ACC112 (cell line): ENCODE results near the gene TFDP1.

Source experiments
- H2AFZ ChIP-seq: fragments of 200-600 bp; sonication (generic); one replicate; pipeline ENCODE4 v1.6.0; 2017; ENCODE audit warnings: antibody characterized with exemption, low read length; ENCODE audit not compliant: unreplicated experiment
- H3K27ac ChIP-seq: fragments of 200-600 bp; sonication (generic); 2 replicates; pipeline ENCODE4 v1.5.1; 2014; ENCODE audit warnings: low read depth, mild to moderate bottlenecking, antibody characterized with exemption, low read length, moderate library complexity
- H3K27me3 ChIP-seq: fragments of 200-600 bp; sonication (generic); 2 replicates; pipeline ENCODE4 v1.6.1; 2014; ENCODE audit warnings: mild to moderate bottlenecking, antibody characterized with exemption, low read length, moderate library complexity, mixed read lengths; ENCODE audit not compliant: insufficient read depth
- H3K36me3 ChIP-seq: fragments of 200-600 bp; sonication (generic); 2 replicates; pipeline ENCODE4 v1.6.1; 2016; ENCODE audit warnings: mild to moderate bottlenecking, antibody characterized with exemption, low read length, moderate library complexity, mixed read lengths; ENCODE audit not compliant: insufficient read depth
- H3K4me1 ChIP-seq: fragments of 200-600 bp; sonication (generic); one replicate; pipeline ENCODE4 v1.6.1; 2016; ENCODE audit warnings: low read length, mixed read lengths; ENCODE audit not compliant: insufficient read depth, unreplicated experiment, control insufficient read depth
- H3K4me3 ChIP-seq: fragments of 200-600 bp; sonication (generic); 2 replicates; pipeline ENCODE4 v1.5.1; 2014; ENCODE audit warnings: mild to moderate bottlenecking, low read depth, low read length
- H3K79me2 ChIP-seq: fragments of 200-600 bp; sonication (generic); one replicate; pipeline ENCODE4 v1.6.0; 2016; ENCODE audit warnings: low read length; ENCODE audit not compliant: control insufficient read depth, unreplicated experiment, insufficient read depth

TFDP1 gene

DNA sequence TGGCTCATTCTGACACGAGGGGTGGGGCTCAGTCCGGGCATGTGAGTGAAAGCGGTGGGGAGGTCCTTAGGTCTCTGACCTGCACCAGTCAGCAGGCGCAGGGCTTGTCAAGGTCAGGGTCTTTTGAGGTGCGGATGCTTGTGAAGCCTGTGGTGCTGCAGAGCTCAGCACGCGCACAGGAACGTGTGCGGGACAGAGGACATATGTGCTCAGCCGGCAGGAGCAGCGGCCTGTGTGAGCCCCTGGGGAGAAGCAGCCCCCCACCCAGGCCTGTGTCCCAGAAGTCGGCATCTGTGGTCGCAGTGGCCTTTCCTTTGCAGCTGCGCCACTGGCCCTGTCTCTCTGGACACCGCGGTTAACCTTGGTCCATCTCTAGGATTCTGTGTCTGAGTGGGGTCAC, 42.6 kb downstream of the TFDP1 start:
- Histone ChIP-seq H3K27me3 (no peaks in the 10 kb centered on the region), H3K36me3 (peaks cover 33% of the 10 kb centered on the region; the same call in 1 of the 2 replicates), H3K27ac (no peak overlapping the region), H3K4me1 (no peaks in the 10 kb centered on the region), H3K79me2 (peaks cover 57% of the 10 kb centered on the region), H2AFZ (no peak overlapping the region), H3K4me3 (no peak overlapping the region)

DNA sequence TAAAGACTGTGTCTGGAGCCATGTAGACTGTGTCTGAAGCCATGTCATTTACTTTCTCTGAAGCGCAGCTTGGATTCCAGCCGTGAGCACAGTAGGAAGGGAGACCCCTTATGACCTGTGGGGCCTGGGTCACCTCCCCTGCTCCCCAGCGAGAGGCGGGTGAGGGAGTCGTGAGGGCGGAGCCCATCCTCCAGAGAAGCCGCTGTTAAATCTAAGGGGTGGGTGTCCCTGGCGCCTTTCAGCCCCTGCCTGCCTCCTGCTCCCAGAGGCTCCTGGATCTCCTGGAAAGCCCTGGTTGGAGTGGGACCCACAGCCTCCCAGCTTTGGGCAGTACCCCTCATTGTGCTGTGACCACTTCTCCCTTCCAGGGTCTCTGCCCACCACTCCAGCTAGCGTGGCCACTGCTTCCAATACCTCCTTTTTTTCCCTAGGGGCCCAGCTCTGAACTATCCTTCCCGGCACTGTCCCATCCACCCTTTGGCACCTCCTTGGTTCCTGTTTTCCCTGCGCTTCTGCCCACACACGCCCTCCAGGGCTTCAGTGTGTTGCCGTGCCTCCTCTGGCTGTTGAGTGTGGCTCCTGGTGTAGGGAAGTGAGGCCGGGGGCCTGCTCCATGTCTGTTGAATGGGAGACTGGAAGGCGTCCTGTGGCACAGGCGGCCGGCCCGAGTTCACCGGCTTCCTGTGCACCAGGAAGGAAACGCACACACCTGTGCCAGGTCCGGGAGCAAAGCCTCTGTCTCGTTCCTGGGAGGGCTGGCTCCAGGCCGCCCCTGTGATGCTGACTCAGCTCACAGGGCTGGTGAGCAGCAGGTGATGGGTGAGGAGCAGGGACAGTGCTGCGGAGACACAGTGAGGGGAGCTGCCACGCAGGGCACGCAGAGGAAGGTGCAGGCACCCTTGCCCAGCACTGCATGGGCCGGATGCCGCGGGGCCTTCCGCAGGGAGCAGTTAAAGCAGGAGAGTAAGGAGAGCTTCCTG, 44.0 kb downstream of the TFDP1 start:
- Histone ChIP-seq H3K36me3 (peaks cover 38% of the 10 kb centered on the region; the same call in 1 of the 2 replicates), H3K27ac (no peak overlapping the region), H2AFZ (no peak overlapping the region), H3K4me1 (no peaks in the 10 kb centered on the region), H3K27me3 (no peaks in the 10 kb centered on the region), H3K4me3 (no peak overlapping the region), H3K79me2 (peaks cover 57% of the 10 kb centered on the region)

DNA sequence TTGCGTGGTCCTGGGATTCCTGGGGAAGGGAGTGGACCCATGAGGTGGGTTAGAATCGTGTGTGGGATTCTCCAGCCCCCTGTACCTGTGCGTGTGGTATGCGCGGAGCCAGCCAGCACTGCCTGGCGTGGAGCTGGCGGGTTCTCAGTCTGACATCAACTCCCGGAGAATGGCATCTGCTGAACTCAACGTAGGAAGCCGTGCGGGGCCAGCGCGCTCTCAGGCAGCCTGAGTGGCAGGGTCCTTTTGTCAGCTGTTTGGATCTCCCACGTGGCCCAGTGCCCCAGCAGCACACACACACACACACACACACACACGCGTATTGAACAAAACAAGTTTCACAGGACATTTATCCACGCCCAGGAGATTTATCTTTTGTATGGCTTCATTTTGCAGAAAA, 45.3 kb downstream of the TFDP1 start:
- H2AFZ ChIP-seq: no peak overlapping the region
- H3K27me3 ChIP-seq: no peaks in the 10 kb centered on the region
- H3K79me2 ChIP-seq: peaks cover 46% of the 10 kb centered on the region
- H3K4me1 ChIP-seq: no peaks in the 10 kb centered on the region
- no peak overlapping the region for H3K4me3 ChIP-seq
- no peak overlapping the region for H3K27ac ChIP-seq
- peaks cover 43% of the 10 kb centered on the region; the same call in 1 of the 2 replicates for H3K36me3 ChIP-seq

DNA sequence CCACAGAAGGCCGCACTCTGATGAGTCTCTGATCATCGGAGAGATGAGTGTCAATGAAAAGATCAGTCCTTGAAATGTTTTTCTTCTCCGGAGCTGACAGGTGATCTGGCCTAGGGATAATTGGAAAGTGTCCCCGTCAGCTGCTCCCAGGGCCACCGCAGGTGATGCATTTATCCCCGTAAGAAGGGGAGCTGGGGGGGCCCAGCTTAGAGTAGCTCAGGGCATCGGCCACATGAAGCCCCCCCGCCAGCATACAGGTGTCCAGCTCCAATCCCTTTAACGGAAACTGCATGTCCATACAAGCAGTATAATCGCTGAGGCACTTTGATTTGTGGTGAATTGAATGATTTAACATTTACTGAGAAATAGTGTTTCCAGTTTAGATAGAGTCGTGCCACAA, 45.7 kb downstream of the TFDP1 start:
- Histone ChIP-seq H3K36me3 (peaks cover 47% of the 10 kb centered on the region; the same call in 1 of the 2 replicates), H3K4me3 (no peak overlapping the region), H3K79me2 (peaks cover 46% of the 10 kb centered on the region), H3K27ac (no peak overlapping the region), H3K27me3 (no peaks in the 10 kb centered on the region), H3K4me1 (no peaks in the 10 kb centered on the region), H2AFZ (no peak overlapping the region)

- H3K4me3 ChIP-seq: no peak overlapping the region
- no peaks in the 10 kb centered on the region for H3K27me3 ChIP-seq
- H3K79me2 ChIP-seq: peaks cover 46% of the 10 kb centered on the region
- H3K4me1 ChIP-seq: no peaks in the 10 kb centered on the region
- H3K27ac ChIP-seq: no peak overlapping the region
- no peak overlapping the region for H2AFZ ChIP-seq
- H3K36me3 ChIP-seq: peaks cover 52% of the 10 kb centered on the region; the same call in 1 of the 2 replicates
Observed at GRCh38 chr13:113630804-113631203, 46.3 kb downstream of the TFDP1 start.

DNA sequence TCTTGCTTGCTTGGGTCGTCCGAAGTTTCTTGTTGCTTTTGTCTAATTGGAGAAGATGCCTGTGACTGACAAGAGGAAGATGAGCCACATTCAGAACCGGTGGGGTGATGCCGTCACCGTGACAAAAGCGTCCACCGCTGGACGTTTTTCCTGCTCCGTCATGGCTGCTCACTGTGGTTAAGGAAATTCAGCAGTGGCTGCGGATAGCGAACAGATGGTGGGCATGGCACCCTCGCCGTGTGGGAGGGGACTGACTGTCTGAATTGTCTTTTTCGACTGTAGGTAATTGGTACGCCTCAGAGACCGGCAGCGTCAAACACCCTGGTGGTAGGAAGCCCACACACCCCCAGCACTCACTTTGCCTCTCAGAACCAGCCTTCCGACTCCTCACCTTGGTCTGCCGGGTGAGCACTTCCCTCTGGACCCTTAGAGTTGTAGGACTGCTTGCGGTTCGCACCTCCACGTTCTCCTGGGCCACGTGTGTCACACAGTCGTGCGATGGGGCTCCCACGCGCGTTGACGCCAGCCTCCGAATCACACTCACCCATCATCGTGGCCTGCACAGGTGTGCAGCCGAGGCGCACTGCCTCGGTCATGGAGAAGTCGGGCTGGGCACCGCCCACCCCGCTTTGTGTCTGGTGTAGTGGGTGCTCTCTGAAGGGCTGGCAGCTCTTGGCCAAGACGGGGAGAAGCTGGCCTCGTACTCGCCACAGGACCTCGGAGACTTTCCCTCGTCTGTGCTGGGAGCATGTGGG, 47.0 kb downstream of the TFDP1 start:
- H3K27me3 ChIP-seq: no peaks in the 10 kb centered on the region
- peaks cover 39% of the 10 kb centered on the region for H3K79me2 ChIP-seq
- H3K4me3 ChIP-seq: no peak overlapping the region
- peaks cover 59% of the 10 kb centered on the region; the same call in 1 of the 2 replicates for H3K36me3 ChIP-seq
- no peak overlapping the region for H2AFZ ChIP-seq
- H3K27ac ChIP-seq: no peak overlapping the region
- H3K4me1 ChIP-seq: no peaks in the 10 kb centered on the region

GRCh38 chr13:113632706-113633484, 48.3 kb downstream of the TFDP1 start:
- Histone ChIP-seq H2AFZ (no peak overlapping the region), H3K4me1 (no peaks in the 10 kb centered on the region), H3K27ac (no peak overlapping the region), H3K27me3 (no peaks in the 10 kb centered on the region), H3K4me3 (no peak overlapping the region), H3K36me3 (peaks cover 65% of the 10 kb centered on the region; the same call in 1 of the 2 replicates), H3K79me2 (peaks cover 25% of the 10 kb centered on the region)

DNA sequence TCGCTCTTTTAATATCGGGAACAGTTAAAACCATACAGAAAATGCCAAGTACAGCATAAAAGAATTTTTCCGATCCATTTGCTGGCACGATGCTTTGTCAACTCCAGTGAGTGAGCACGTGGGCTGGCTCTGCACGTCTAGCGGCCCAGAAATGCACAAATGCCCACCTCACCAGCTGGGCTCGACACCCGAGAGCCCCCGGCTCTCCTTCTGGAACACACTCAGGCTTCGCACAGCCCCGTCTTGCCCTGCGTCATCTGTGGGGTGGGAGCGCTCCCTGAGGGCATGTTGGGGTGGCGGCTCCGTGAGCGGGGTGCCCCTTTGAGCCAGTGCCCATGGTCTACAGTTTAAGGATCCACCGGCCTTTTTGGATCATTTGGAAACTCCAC, 48.9 kb downstream of the TFDP1 start:
- H3K4me3 ChIP-seq: no peak overlapping the region
- no peak overlapping the region for H2AFZ ChIP-seq
- no peaks in the 10 kb centered on the region for H3K27me3 ChIP-seq
- no peaks in the 10 kb centered on the region for H3K4me1 ChIP-seq
- H3K79me2 ChIP-seq: peaks cover 20% of the 10 kb centered on the region
- no peak overlapping the region for H3K27ac ChIP-seq
- peaks cover 71% of the 10 kb centered on the region for H3K36me3 ChIP-seq

GRCh38 chr13:113634279-113635047, 49.9 kb downstream of the TFDP1 start:
- Histone ChIP-seq H3K27ac (no peak overlapping the region), H2AFZ (no peak overlapping the region), H3K4me1 (no peaks in the 10 kb centered on the region), H3K79me2 (peaks cover 11% of the 10 kb centered on the region), H3K4me3 (no peak overlapping the region), H3K27me3 (no peaks in the 10 kb centered on the region), H3K36me3 (peaks cover 73% of the 10 kb centered on the region)

- Histone ChIP-seq H3K27me3 (no peaks in the 10 kb centered on the region), H3K27ac (no peak overlapping the region), H3K4me1 (no peaks in the 10 kb centered on the region), H2AFZ (no peak overlapping the region), H3K36me3 (peaks cover 74% of the 10 kb centered on the region), H3K4me3 (no peak overlapping the region), H3K79me2 (peaks cover 11% of the 10 kb centered on the region)
Observed at GRCh38 chr13:113635048-113635420, 50.5 kb downstream of the TFDP1 start.
